GM19328 (cell line): ENCODE results near the gene MYO1G.
"Not testable (repeated sequence)": the region's sequence is repeated elsewhere in the genome, so short reads cannot be mapped to it uniquely, and the experiment has no call there.

Source experiments
- ATAC-seq: cut with Tn5 transposase; IDR thresholded peaks from one replicate; pipeline ENCODE4 v1.9.1; 2021; ENCODE audit warnings: mild to moderate bottlenecking, moderate library complexity; ENCODE audit not compliant: unreplicated experiment

The MYO1G gene

GRCh38 chr7:44978511-44979366 is at the start of gene MYO1G:
TSS of gene MYO1G (minus strand) at chr7:44979015. CDS start at chr7:44978961, 54 bp downstream.
- ATAC-seq: peak; percentile 70

- no peak for ATAC-seq
Observed at GRCh38 chr7:45028138-45028919, 49.5 kb upstream of the MYO1G start.

- no peak for ATAC-seq
Observed at GRCh38 chr7:45027774-45028114, 48.9 kb upstream of the MYO1G start.

GRCh38 chr7:45026984-45027773 is 48.4 kb upstream of the MYO1G start:
- peak; percentile 54 for ATAC-seq

- no peak for ATAC-seq
Observed at GRCh38 chr7:45026013-45026412, 47.2 kb upstream of the MYO1G start.

GRCh38 chr7:45025473-45025872 is 46.7 kb upstream of the MYO1G start:
- not testable (repeated sequence) for ATAC-seq

GRCh38 chr7:45024126-45024744 is 45.4 kb upstream of the MYO1G start:
- no peak for ATAC-seq

GRCh38 chr7:45021604-45022296 is 42.9 kb upstream of the MYO1G start:
- no peak for ATAC-seq

GRCh38 chr7:45020915-45021314 is 42.1 kb upstream of the MYO1G start:
- ATAC-seq: no peak

- ATAC-seq: no peak
Observed at GRCh38 chr7:45017253-45017652, 38.4 kb upstream of the MYO1G start.

GRCh38 chr7:45015313-45015712 is 36.5 kb upstream of the MYO1G start:
- ATAC-seq: no peak

GRCh38 chr7:45013465-45013967 is 34.7 kb upstream of the MYO1G start:
- ATAC-seq: no peak

- peak; percentile 55 for ATAC-seq
Observed at GRCh38 chr7:45007571-45008328, 28.9 kb upstream of the MYO1G start.

- no peak for ATAC-seq
Observed at GRCh38 chr7:45007106-45007505, 28.3 kb upstream of the MYO1G start.

- ATAC-seq: no peak
Observed at GRCh38 chr7:45003789-45004188, 25.0 kb upstream of the MYO1G start.

GRCh38 chr7:45001826-45002225 is 23.0 kb upstream of the MYO1G start:
- no peak for ATAC-seq

GRCh38 chr7:45001138-45001694 is 22.4 kb upstream of the MYO1G start:
- no peak for ATAC-seq

- no peak for ATAC-seq
Observed at GRCh38 chr7:45000093-45001032, 21.5 kb upstream of the MYO1G start, which contains the start of gene CCM2. TSS of gene CCM2 (plus strand) at chr7:45000201. CDS start at chr7:45000334, 133 bp downstream.
